Activated CD4-positive, alpha-beta T cell treated with anti-CD3 and anti-CD28 coated beads for 48 hours (primary cell): ENCODE measurements around the gene FOXE3.
"Not testable (repeated sequence)": the region's sequence is repeated elsewhere in the genome, so short reads cannot be mapped to it uniquely, and the experiment has no call there.

ENCODE experiments used
- DNase-seq: peaks from one replicate; pipeline ENCODE4 v3.0.0-alpha.2; 2020

Gene FOXE3

GRCh38 chr1:47452426-47452825 lies 36.3 kb downstream of the FOXE3 start:
- no peak for DNase-seq

DNA sequence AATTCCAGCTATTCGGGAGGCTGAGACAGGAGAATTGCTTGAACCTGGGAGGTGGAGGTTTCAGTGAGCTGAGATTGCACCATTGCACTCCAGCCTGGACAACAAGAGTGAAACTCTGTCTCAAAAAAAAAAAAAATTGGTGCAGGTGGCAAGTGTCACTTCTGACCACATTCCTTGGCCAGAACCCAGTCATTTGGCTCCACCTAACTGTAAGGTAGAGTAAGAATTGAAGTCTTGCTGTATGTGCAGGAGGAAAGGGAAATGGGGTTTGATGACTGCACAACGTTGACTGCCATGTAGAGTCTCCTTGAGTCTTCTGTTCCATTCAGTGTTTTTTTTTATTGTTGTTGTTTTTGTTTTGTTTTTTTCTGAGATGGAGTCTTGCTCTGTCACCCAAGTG lies 37.8 kb downstream of the FOXE3 start:
- not testable (repeated sequence) for DNase-seq

DNA sequence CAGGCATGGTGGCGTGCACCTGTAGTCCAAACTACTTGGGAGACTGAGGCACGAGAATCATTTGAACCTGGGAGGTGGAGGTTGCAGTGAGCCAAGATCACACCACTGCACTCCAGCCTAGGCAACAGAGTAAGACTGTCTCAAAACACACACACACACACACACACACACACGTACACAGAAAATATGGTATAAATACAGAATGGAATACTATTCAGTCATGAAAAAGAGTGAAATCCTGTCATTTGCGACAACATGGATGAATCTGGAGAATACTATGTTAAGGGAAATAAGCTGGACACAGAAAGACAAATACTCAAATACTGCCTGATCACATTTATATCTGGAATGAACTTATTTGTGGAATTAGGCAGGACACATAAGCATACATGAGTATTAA lies 40.2 kb downstream of the FOXE3 start:
- DNase-seq: no peak

GRCh38 chr1:47457547-47457946 lies 41.5 kb downstream of the FOXE3 start:
- not testable (repeated sequence) for DNase-seq

DNA sequence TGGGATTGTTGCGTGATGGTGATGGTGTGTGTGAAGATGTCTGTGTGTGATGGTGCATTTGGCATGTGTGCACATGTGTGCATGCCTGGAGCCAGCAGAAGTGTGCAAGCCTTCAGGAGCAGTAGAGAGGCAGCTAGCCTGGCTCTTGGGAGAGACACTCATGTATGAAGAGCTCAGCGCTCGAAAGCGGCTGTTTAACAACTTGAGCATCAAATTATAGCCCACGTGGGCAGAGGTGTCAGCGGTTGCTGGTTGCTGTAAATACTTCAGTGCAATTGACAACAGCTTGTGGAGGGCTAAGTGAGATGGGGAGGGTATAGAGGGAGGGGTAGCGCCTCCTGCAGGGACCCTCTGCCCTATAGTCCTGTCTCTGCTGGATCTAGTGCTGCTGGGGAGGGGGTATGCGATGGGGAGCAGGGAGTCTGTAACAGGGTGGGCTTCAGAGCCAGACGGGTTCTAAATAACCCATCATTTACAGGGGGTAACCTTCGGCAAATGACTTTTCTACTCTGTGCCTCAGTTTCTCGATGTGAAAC lies 43.2 kb downstream of the FOXE3 start:
- DNase-seq: no peak

- no peak for DNase-seq
These were observed 44.0 kb downstream of the FOXE3 start for GRCh38 chr1:47460040-47460439.

DNA sequence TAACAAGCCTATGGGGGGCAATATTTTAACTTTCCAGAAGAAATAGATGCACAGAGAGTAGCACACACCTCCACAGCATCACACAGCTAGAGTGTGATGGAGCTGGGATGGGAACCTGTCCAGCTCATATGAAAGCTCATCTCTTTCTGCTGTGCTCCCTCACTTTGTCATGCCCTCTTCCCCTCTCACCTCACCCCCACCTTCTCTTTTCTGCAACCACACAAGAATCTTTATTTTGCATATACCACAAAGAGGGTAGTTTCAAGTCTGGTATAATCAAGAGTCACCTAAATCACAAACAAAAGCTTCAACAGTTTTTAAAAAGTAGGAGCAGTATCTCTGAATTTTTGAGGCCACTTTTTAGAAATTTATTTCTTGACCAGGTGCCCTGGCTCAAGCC lies 44.4 kb downstream of the FOXE3 start:
- DNase-seq: no peak

DNA sequence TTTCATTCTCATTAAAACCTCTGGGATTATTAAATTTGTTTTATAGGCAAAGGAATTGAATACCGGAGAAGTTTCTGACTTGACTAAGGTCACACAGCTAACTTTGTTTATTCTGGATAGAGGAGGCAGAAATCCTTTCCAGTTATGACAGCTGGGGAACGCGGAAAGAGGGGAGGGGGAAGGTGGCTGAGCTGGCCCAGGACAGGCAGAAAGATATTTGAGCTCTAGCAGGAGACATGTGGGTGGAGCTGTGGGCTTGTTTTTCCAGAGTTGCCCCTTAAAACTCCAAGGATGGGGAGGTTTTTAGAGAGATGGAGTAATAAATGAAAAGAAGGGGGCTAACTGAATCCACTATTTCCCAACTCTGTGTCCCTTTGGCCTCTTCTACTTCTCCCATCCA lies 49.5 kb downstream of the FOXE3 start:
- no peak for DNase-seq
